K562 (cell line): ENCODE data around the gene TEX52. TPM values are rescaled to one million over a fixed set of nuclear protein-coding genes. Genes with fewer than 3 reads are reported as not detected.

Experiments used
- BACH1 ChIP-seq: fragments of 200-800 bp; sonication (Bioruptor generic); IDR thresholded peaks from 2 replicates; pipeline ENCODE4 v1.6.1; 2016; ENCODE audit warnings: missing genetic modification characterization, missing compliant biosample characterization
- BRD9 ChIP-seq: fragments of 450-650 bp; IDR thresholded peaks from 2 replicates; pipeline ENCODE4 v1.6.1; 2018; ENCODE audit warnings: low read depth; ENCODE audit not compliant: partially characterized antibody
- ELK1 ChIP-seq: sonication (generic); formaldehyde crosslinking; IDR thresholded peaks from 2 replicates; pipeline ENCODE4 v1.8.1; 2022; ENCODE audit warnings: missing genetic modification reagents
- MIER1 ChIP-seq: fragments of 450-650 bp; IDR thresholded peaks from 2 replicates; pipeline ENCODE4 v1.6.1; 2016; ENCODE audit warnings: antibody characterized with exemption, mild to moderate bottlenecking, low read depth
- NBN ChIP-seq: fragments of 450-650 bp; IDR thresholded peaks from 2 replicates; pipeline ENCODE4 v1.6.1; 2016; ENCODE audit warnings: low read depth, mild to moderate bottlenecking
- PHF21A ChIP-seq: fragments of 450-650 bp; IDR thresholded peaks from 2 replicates; pipeline ENCODE4 v1.6.1; 2017; ENCODE audit warnings: low read depth, borderline replicate concordance
- SAFB ChIP-seq: fragments of 200-400 bp; formaldehyde crosslinking; IDR thresholded peaks from 2 replicates; pipeline ENCODE4 v1.6.1; 2017; ENCODE audit warnings: low read depth, low read length, borderline replicate concordance
- ZBTB26 ChIP-seq: fragments of 450-650 bp; formaldehyde crosslinking; IDR thresholded peaks from 2 replicates; pipeline ENCODE4 v1.4.0; 2022; ENCODE audit warnings: missing genetic modification characterization
- ZBTB33 ChIP-seq: sonication (generic); formaldehyde crosslinking; IDR thresholded peaks from 2 replicates; pipeline ENCODE4 v1.8.1; 2023; ENCODE audit warnings: mild to moderate bottlenecking, missing genetic modification reagents
- ZNF197 ChIP-seq: fragments of 200-800 bp; sonication (Bioruptor generic); IDR thresholded peaks from 2 replicates; pipeline ENCODE4 v1.6.1; 2016; ENCODE audit warnings: low read depth, missing genetic modification characterization, missing compliant biosample characterization
- ZNF232 ChIP-seq: sonication (generic); formaldehyde crosslinking; IDR thresholded peaks from 2 replicates; pipeline ENCODE4 v1.8.0; 2022; ENCODE audit warnings: mild to moderate bottlenecking, missing genetic modification reagents
- polyA plus RNA-seq, 8 experiments: library from polyadenylated mRNA; depleted of rRNA in 4 of 8; stranded (reverse) in 5 of 8; unstranded in 3 of 8; fragments of >200 nt; fragmentation: Nextera tagmentation in 2 of 8; fragmentation: Illumina TruSeq in 1 of 8; extraction: Ambion mirVana in 2 of 8; extraction: Trizol in 1 of 8; gene quantifications; 2 replicates each; pipeline versions ENCODE4 v1.2.1 to v1.2.3, GENCODE V29; 2011 to 2014; ENCODE audit warnings: inconsistent platforms in 1 of 8, missing spikeins in 1 of 8
- total RNA-seq, 7 experiments: library from RNA; depleted of rRNA in 6 of 7; stranded (reverse); fragments of >200 nt in 6 of 7; fragmentation: Illumina TruSeq in 2 of 7; extraction: Trizol in 2 of 7; gene quantifications; 2 replicates each; pipeline versions ENCODE4 v1.2.1 to v1.2.3, GENCODE V29; 2011 to 2021; ENCODE audit warnings: low replicate concordance in 1 of 7
- TF ChIP-seq, protein P1 (sequence below): IDR thresholded peaks from 2 replicates; pipeline ENCODE4 v1.6.1; 2014; ENCODE audit warnings: antibody characterized with exemption
- TF ChIP-seq, protein P2 (sequence below): fragments of 250-450 bp; sonication (Bioruptor Pico); IDR thresholded peaks from 2 replicates; pipeline ENCODE4 v1.4.0; 2020; ENCODE audit warnings: mild to moderate bottlenecking, moderate library complexity, borderline replicate concordance

TEX52 gene
- total and polyA plus RNA-seq, 9 of the 15 experiments (the other 6 are each of a cell fraction or from before 2014, with no cell fraction given), result not detected

GRCh38 chr12:2890388-2891239 is 33.8 kb upstream of the TEX52 start, which contains the start of gene TULP3 (continued):
- TF ChIP-seq ZNF197 (CRISPR knock-in tag), result no peak
- TF ChIP-seq PHF21A, result no peak
- TF ChIP-seq MIER1, result no peak
- no peak for TF ChIP-seq ZNF232 (CRISPR knock-in tag)
- TF ChIP-seq NBN, result no peak
- TF ChIP-seq ZBTB33 (CRISPR knock-in tag), result no peak
- TF ChIP-seq ZBTB26 (CRISPR knock-in tag), result no peak
- TF ChIP-seq, protein P1, sequence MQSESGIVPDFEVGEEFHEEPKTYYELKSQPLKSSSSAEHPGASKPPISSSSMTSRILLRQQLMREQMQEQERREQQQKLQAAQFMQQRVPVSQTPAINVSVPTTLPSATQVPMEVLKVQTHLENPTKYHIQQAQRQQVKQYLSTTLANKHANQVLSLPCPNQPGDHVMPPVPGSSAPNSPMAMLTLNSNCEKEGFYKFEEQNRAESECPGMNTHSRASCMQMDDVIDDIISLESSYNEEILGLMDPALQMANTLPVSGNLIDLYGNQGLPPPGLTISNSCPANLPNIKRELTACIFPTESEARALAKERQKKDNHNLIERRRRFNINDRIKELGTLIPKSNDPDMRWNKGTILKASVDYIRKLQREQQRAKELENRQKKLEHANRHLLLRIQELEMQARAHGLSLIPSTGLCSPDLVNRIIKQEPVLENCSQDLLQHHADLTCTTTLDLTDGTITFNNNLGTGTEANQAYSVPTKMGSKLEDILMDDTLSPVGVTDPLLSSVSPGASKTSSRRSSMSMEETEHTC, result no peak
- TF ChIP-seq BACH1, result no peak
- TF ChIP-seq, protein P2, sequence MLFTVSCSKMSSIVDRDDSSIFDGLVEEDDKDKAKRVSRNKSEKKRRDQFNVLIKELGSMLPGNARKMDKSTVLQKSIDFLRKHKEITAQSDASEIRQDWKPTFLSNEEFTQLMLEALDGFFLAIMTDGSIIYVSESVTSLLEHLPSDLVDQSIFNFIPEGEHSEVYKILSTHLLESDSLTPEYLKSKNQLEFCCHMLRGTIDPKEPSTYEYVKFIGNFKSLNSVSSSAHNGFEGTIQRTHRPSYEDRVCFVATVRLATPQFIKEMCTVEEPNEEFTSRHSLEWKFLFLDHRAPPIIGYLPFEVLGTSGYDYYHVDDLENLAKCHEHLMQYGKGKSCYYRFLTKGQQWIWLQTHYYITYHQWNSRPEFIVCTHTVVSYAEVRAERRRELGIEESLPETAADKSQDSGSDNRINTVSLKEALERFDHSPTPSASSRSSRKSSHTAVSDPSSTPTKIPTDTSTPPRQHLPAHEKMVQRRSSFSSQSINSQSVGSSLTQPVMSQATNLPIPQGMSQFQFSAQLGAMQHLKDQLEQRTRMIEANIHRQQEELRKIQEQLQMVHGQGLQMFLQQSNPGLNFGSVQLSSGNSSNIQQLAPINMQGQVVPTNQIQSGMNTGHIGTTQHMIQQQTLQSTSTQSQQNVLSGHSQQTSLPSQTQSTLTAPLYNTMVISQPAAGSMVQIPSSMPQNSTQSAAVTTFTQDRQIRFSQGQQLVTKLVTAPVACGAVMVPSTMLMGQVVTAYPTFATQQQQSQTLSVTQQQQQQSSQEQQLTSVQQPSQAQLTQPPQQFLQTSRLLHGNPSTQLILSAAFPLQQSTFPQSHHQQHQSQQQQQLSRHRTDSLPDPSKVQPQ (CRISPR knock-in tag), result no peak
- no peak for TF ChIP-seq SAFB
- TF ChIP-seq ELK1 (CRISPR knock-in tag), result no peak
- no peak for TF ChIP-seq BRD9
